Keratinocyte (primary cell): ENCODE data around the gene KRTAP4-11.

ENCODE experiments used
- CTCF ChIP-seq, 3 experiments: IDR thresholded peaks in 1 of 3; conservative IDR thresholded peaks in 1 of 3; optimal IDR thresholded peaks in 1 of 3; 2 replicates in 2 of 3; 3 replicates in 1 of 3; pipeline versions ENCODE3 to v1.5.1; 2011; ENCODE audit warnings: low read length in 3 of 3, mild to moderate bottlenecking in 3 of 3, moderate library complexity in 2 of 3, control low read depth in 1 of 3, inconsistent platforms in 1 of 3; ENCODE audit not compliant: insufficient read depth in 2 of 3; ENCODE audit errors: extremely low read depth in 1 of 3
- EZH2 ChIP-seq: IDR thresholded peaks from one replicate; pipeline ENCODE4 v1.6.1; 2012; ENCODE audit warnings: inconsistent platforms, mild to moderate bottlenecking, low read length, moderate library complexity

- TF ChIP-seq CTCF (optimal IDR thresholded peaks at IDR 0.05 in 1 of 3, IDR thresholded peaks at IDR 0.05 in 1 of 3, conservative IDR thresholded peaks at IDR 0.05 in 1 of 3; ENCODE audit: extremely low read depth in 1 of 3, insufficient read depth in 2 of 3, low read length in 3 of 3) (no peak), EZH2 (no peak)
Observed at GRCh38 chr17:41076788-41077187, 41.4 kb downstream of the KRTAP4-11 start.
